Esophagus muscularis mucosa (tissue), 3 donors: ENCODE results near the gene ZNF407.

Source experiments
- CTCF ChIP-seq, 3 experiments: fragments of 200-600 bp in 2 of 3; fragments of 450-650 bp in 1 of 3; sonication (generic) in 2 of 3; IDR thresholded peaks; one replicate each; pipeline ENCODE4 v1.5.1; 2017 to 2019; ENCODE audit warnings: antibody characterized with exemption in 3 of 3, mild to moderate bottlenecking in 2 of 3, moderate library complexity in 1 of 3
- POLR2A ChIP-seq: fragments of 450-650 bp; IDR thresholded peaks from one replicate; pipeline ENCODE4 v1.6.1; 2017; ENCODE audit warnings: antibody characterized with exemption, moderate library complexity, mild to moderate bottlenecking, low read depth

DNA sequence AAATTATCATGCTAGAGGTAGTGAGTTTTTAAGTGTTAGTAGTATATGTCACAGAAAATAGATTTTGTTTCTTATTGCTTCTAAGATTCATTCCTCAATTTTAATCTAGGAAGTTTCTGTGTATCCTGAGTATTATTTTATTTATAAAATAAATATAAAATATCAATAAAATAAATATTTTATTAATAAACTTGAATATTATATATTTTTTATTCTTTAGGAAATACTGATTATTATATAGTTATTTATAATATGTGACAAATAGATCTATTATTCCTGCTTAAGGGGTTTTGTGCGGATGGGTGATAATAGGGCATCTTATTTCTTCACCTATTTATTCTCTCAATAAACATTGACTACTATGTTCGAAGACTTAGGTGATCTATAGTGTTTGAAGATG, 191.0 kb downstream of the ZNF407 start:
- TF ChIP-seq CTCF (IDR thresholded peaks at IDR 0.05) (no peak), POLR2A (no peak)
